Activated CD8-positive, alpha-beta memory T cell treated with anti-CD3 and anti-CD28 coated beads, Interleukin-2, amount 50 U/mL, for 24 hours (primary cell): Measurements from ENCODE around the gene CHKB.
"Not testable (repeated sequence)": the region's sequence is repeated elsewhere in the genome, so short reads cannot be mapped to it uniquely, and the experiment has no call there.

ENCODE experiments used
- DNase-seq: peaks from one replicate; pipeline ENCODE4 v3.0.0-alpha.2; 2020; ENCODE audit errors: extremely low read depth

The CHKB gene

DNA sequence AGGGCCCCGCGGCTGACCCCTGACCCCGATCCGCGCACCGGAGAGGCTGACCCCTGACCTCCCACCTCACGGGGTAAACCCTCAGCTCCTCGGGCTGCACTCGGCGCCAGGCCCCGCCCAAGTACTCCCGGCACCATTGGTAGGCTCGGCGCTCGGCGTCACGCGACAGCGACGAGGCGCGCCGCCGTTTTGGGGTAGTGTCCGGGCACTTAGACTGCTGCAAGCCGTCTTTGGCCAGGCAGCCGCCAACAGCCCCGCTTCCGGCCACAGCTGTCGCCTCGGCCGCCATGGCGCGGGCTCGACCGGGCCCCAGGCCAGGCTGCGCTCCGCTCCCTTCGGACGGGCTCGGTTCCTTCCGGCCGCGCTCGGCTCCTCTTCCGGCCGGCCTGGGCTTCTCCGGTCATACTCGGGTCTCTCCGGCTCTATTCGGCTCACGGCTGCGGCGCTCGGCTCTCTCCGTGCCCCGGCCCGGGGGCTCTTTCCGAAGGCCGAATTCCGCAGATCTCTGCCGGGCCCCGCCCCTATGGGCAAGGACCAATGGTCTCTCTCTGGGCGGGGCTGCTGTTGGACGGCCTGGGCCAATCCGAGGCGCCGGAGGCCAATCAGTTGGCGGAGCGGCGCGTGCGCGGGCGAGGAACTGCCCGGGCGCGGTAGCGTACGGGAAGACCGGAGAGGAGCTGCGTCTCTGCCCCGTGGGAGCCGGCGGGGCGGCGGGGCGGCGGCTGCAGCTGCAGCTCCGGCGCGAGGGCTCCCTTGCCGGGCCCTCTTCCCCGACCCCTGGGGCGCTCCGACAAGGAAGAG lies at the start of gene CHKB:
Gene CHKB (minus strand): TSS at position 357 of the 801 bp plus-strand sequence. CDS start 68 bp downstream, at position 289.
- DNase-seq = peak; percentile 95

GRCh38 chr22:50630376-50630775 lies 47.7 kb upstream of the CHKB start:
- DNase-seq = no peak

GRCh38 chr22:50628543-50629134 lies 46.0 kb upstream of the CHKB start:
- DNase-seq = no peak

DNA sequence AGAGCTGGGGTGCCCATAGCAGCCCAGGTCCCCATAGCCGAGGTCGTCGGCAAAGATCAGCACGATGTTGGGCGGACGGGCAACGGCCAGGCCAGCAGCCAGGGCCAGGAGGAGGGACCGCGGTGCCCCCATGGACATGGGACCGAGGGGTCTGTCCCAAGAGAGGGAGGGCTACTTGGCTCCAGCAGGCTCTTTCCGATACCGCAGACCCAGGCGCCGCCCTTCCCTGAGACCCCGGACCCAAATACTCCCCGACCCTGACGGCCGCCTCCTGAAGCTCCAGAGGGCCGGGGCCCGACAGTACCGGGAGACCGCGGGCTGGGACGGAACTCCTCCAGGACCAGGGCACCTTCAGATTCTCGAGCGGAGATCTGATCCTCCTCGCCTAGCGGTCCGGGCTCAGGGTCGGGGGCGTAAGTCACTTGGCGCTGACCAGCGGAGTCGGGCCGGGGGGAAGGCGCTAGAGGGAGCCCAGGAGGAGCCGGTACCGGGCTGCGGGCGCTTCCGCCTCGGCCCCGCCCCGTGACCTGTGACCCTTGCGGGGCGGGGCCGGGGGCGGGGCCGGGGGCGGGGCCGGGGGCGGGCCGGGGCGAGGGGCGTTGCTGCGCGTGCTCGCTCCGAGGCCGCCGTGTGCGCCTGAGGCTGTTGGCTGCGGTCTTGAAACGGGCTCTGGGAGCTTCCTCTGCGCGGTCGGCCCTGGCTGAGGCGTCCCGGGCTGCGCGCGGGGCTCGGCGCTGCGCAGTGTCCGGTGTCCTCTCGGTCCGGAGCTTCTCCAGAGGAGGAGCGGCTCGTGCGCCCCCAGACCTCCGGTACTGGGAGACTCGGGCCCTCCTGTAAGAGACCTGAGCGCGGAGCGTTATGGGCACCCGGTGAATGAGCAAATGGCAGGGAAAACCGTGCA lies 45.2 kb upstream of the CHKB start, which contains the start of gene ARSA:
Gene ARSA (minus strand): TSS at position 511 of the 901 bp plus-strand sequence. CDS start 373 bp downstream, at position 138.
- DNase-seq = peak; percentile 45

DNA sequence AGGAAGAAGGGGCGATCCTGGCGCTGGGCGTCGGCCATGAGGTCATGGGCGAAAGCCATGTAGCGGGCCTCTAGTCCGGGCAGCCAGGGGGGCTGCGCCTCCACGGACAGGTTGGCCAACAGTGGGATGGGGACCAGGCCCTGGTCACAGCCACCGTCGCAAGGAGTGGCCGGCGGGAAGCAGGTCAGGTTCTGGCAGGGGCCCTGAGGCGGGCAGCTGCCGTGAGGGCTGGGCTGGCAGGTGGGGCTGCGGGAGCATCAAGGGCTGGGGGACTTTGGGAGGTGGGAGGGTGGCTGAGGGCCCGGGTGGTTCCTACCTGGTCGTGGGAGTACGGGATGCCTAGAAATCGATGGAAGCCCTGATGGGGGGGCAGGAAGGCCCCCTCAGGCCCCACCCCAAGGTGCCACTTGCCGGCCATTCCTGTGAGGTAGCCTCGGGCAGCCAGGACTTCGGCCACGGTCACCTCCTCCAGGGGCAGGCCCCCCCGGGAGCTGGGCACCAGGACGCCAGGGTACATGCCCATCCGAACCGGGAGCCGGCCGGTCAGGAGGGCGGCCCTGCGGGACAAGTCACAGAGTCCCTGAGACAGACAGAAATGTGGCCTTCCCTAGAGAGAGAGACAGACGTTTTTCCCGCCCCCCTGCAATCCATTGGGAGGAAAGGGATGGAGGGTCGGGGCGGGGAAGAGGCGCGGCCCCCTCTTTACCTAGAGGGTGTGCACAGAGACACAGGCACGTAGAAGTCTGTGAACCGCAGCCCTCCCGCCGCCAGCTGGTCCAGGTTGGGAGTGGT lies 44.4 kb upstream of the CHKB start:
- DNase-seq = no peak

GRCh38 chr22:50626314-50626849 lies 43.7 kb upstream of the CHKB start:
- DNase-seq = no peak

- DNase-seq = no peak
Measured at GRCh38 chr22:50625568-50626313, 43.1 kb upstream of the CHKB start.

- DNase-seq = no peak
Measured at GRCh38 chr22:50625131-50625567, 42.5 kb upstream of the CHKB start.

- DNase-seq = no peak
Measured at GRCh38 chr22:50624347-50625130, 41.9 kb upstream of the CHKB start.

DNA sequence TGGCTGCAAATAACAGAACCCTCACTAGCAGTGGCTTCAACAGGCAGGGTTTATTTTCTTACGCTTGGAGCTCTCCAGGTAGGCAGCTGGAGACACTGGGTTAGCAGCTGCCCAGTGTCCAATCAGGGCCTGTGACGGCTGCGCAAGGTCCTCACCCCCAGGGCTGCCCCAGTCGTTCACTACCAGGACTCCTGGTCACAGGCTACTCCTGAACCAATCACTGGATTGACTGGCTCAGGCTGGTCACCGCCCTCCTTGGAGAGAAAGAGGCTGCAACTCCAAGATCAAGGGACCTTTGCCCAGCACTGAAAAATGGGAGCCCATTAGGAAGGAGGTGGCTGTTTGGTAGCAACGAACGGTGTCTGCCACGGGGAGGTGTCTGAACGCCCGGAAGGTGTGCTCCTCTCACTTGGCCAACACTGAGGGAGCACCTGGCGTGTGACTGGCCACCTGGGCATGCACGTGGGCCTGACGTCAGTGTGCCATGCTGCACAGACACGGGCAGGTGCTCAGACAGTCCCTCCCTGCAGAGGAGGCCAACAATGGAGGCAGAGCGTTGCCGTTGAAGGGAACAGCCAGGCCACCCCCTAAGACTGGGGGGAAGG lies 40.2 kb upstream of the CHKB start:
- DNase-seq = no peak

DNA sequence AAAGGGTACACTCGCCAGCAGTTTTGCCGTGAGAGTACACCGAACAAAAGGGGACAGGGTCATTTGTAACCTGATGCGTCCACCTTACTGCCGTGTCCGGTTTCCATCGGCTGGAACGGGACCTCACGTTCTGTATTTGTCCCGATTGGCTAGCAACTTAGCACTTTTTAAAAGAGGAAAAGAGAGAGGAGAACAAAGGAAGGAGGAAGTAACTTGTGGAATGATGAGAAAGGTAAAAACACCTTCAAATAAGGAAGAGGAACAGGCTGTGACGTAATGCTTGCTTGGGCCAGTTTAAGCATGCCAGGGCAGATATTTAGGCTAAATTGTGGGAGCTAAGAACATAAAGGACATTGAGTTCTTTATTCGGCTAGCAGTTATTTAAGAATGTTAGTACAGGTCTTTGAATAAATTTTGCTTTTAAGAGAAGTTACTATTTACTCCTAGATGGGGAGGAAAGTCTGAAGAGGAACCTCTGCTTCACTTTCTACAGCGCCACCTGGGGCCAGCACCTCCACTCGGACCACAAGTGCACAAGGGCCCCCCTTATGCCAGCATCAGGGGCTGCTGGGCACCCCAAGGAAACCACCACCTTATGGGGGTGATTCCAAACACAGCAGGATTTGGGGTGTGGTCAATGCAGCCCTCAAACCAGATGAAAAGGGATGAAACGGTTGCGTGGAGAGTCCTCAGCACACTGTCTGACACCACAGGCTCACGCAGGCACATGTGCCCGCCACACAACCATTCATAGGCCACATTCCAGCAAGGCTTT lies 39.5 kb upstream of the CHKB start:
- no peak for DNase-seq

DNA sequence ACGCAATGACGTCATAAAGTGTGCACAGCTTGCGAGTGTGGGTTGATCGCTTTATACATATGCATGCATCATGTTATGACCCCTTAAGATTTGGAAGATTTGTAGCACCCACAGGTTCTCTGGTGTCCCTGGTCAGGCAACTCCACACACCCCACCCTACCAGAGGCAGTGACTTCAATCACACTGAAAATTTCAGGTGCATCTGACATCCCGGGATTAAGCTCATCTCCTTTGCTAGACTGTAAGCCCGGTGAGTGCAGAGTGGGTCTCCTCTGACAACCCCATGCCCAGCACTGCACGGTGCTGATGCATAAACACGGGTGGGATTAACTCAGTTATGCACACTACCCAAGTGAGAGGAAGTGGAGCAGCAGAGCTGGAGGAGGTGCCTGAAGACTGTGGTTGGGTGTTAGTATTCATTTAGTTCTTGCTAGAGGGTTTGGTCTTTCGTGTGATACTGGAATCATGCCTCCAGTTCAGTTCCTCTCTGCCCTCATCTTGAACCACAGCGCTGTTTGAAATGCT lies 38.8 kb upstream of the CHKB start:
- DNase-seq = no peak

- peak; percentile 70 for DNase-seq
Measured at GRCh38 chr22:50620593-50621355, 38.1 kb upstream of the CHKB start.

GRCh38 chr22:50614296-50614695 lies 31.6 kb upstream of the CHKB start:
- DNase-seq = not testable (repeated sequence)

DNA sequence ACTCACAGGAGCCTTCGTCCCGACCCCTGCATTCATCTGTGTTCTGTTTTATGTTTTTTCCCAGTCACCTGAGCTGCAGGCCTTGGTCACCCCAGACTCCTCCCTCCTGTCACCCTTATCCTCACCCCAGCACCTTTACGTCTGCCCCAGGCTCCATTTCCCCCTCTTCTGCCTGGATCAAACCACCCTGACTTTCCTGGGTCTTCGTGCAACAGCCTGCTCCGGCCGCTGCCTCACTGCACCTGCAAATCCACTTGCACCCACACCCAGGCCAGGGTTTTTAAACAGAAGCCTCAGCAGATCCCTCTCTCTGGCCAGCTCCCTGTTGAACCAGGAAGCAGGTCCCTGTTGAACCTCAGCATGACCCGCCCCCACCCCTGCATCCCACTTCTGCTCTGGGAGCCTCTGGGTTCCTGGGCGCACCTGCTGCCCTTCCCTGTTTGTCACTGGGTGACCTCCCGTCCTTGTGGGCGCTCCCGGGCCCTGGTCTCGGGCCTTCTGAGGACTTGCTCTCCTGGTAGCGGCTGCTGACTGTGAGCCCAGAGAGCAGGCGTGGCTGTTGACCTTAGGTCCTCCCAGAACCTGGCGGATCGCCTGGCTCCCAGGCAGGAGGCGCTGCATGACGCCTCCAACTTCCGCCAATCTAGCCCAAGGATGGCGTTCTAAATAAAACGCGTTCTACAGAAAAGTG lies 30.8 kb upstream of the CHKB start:
- no peak for DNase-seq

GRCh38 chr22:50612528-50613221 lies 30.0 kb upstream of the CHKB start:
- no peak for DNase-seq
